Upper lobe of left lung (tissue), 6 donors: ENCODE results near the gene VPS39. TPM values are rescaled to one million over a fixed set of nuclear protein-coding genes. Genes with fewer than 3 reads are reported as not detected.

Experiments
- ATAC-seq, 2 donors: fragments of 200-7000 bp; cut with Tn5 transposase; one replicate each; pipeline ENCODE4 v1.9.1; 2022; ENCODE audit warnings: mild to moderate bottlenecking in 2 of 2, moderate library complexity in 2 of 2; ENCODE audit not compliant: low FRiP score in 2 of 2
- DNase-seq, 2 donors: peaks; one replicate each; pipeline ENCODE4 v3.0.0-alpha.2; 2019 to 2020
- H3K27ac ChIP-seq, 4 donors: fragments of 200-600 bp; sonication (generic); one replicate each; pipeline ENCODE4 v1.5.1; 2016 to 2019
- H3K27me3 ChIP-seq, 4 donors: fragments of 200-600 bp; sonication (generic); one replicate each; pipeline ENCODE4 v1.5.1; 2017 to 2019
- H3K36me3 ChIP-seq, 4 donors: fragments of 200-600 bp; sonication (generic); one replicate each; pipeline ENCODE4 v1.5.1; 2016 to 2019
- H3K4me1 ChIP-seq, 4 donors: fragments of 200-600 bp; sonication (generic); one replicate each; pipeline ENCODE4 v1.5.1; 2018 to 2019
- H3K4me3 ChIP-seq, 4 donors: fragments of 200-600 bp; sonication (generic); one replicate each; pipeline ENCODE4 v1.5.1; 2017 to 2019; ENCODE audit warnings: mild to moderate bottlenecking in 2 of 4, moderate library complexity in 1 of 4
- H3K9me3 ChIP-seq, 4 donors: fragments of 200-600 bp; sonication (generic); one replicate each; pipeline ENCODE4 v1.5.1; 2018 to 2019
- EP300 ChIP-seq, 4 donors: sonication (generic); formaldehyde crosslinking; IDR thresholded peaks; one replicate each; pipeline ENCODE4 v1.5.1; 2017; ENCODE audit warnings: antibody characterized with exemption in 4 of 4, control low read depth in 2 of 4
- POLR2A ChIP-seq, 4 donors: fragments of 450-650 bp; IDR thresholded peaks; one replicate each; pipeline ENCODE4 v1.5.1; 2016 to 2017; ENCODE audit warnings: antibody characterized with exemption in 4 of 4, mild to moderate bottlenecking in 2 of 4
- POLR2AphosphoS5 ChIP-seq, 2 donors: sonication (generic); formaldehyde crosslinking; IDR thresholded peaks; one replicate each; pipeline ENCODE4 v1.5.1; 2017; ENCODE audit warnings: antibody characterized with exemption in 2 of 2
- WGBS, 2 donors: methylation state at CpG; one replicate each; pipeline ENCODE4 v1.1.5; 2017 to 2018; 5-methylcytosine and 5-hydroxymethylcytosine counted together
- total RNA-seq, 6 donors: library from RNA; depleted of rRNA in 4 of 6; stranded (reverse); fragments of >200 nt in 4 of 6; gene quantifications; one replicate each; pipeline versions ENCODE4 v1.1.0 to v1.2.1, GENCODE V29; 2016 to 2021
- TF ChIP-seq, protein P1 (sequence below), 6 experiments: fragments of 450-650 bp in 4 of 6; fragments of 200-600 bp in 2 of 6; sonication (generic) in 2 of 6; IDR thresholded peaks; one replicate each; pipeline ENCODE4 v1.5.1; 2016 to 2019; ENCODE audit warnings: antibody characterized with exemption in 6 of 6
- donor health status: DM: no; HTN: no; CAD: no; lungs with moderate emphysema.
- donor health status: DM: no; HTN: yes; CAD: no; lungs with severe emphysema.

Gene VPS39
- total RNA-seq, 6 donors from 2014 or later: 56.4 to 325 (median 85.3) TPM

DNA sequence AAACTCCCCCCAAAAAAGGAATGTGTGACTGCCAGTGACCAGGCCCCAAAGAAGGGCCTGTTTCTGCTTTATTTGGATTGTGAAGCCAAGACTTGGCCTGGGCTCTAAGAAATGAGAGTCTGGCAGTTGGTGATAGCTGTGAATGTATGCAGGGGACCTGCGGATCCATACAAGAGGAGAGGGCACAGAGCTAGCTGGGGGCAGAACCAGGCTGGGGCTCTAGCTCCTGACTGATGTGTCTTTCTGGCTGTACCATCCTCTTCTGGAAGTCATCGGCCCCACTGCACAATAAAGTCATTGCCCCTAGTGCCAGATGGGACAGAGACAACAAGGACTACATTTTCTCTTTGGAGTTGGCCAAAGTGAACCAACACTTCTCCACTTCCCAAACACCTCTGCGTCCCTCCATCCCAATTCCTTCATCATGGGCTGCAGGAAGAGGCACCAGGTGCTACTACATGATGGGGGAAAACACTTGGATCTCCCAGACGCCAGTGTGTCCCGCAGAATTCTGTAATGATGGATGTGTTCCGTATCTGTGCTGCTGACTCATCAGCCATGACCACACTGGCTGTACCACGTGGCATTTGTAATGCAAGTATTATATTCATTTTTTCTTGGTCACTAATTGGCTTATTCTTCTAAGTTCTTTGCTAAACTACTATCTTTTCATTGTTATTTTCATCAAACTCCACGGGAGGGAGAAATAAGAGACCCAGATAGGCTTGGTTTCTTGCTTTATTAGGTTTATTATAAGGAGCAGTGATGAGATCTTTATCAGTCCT, 49.9 kb downstream of the VPS39 start:
- WGBS, 2 donors: 75 to 79% methylated on average over 8 of the region's 8 CpGs
- Histone ChIP-seq H3K9me3 (no peaks in the 10 kb centered on the region), H3K27me3 (no peaks in the 10 kb centered on the region), H3K4me1 (peaks cover 4 to 33% (median 21%) of the 10 kb centered on the region in 4 donors), H3K27ac (no peak overlapping the region), H3K36me3 (peaks cover 19 to 46% (median 39%) of the 10 kb centered on the region in 4 donors), H3K4me3 (no peak overlapping the region)
- DNase-seq (no peak), ATAC-seq (no peak)
- TF ChIP-seq EP300 (IDR thresholded peaks at IDR 0.05): no peak

DNA sequence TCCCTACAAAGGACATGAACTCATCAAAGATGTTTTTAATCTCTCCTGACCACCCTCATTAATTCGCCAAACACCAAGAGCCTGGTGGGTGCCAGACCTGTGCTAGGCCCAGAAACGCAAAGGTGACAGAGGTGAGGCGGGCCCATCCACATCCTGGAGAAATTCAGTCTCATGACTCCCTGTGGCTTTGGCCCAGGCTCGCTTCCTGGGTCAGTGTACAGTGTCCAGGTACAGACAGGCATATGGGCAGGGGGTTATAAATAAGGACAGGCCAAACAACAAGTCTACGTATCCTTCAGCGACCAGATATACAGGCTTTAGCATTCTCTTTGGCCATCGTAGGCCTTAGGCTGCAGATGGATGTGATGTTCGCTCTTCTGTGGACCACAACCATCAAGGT, 50.7 kb downstream of the VPS39 start:
- DNase-seq: no peak
- peaks cover 13 to 38% (median 31%) of the 10 kb centered on the region in 4 donors for H3K36me3 ChIP-seq
- no peaks in the 10 kb centered on the region for H3K27me3 ChIP-seq
- 98 to 100% methylated on average over 8 of the region's 8 CpGs for WGBS, 2 donors
- no peaks in the 10 kb centered on the region for H3K9me3 ChIP-seq
- ATAC-seq: no peak
- H3K27ac ChIP-seq: no peak overlapping the region
- H3K4me1 ChIP-seq: peaks cover 4 to 41% (median 29%) of the 10 kb centered on the region in 4 donors
- no peak overlapping the region for H3K4me3 ChIP-seq
- no peak for TF ChIP-seq POLR2A (IDR thresholded peaks at IDR 0.05)
- no peak for TF ChIP-seq POLR2AphosphoS5 (IDR thresholded peaks at IDR 0.05)
- no peak for TF ChIP-seq EP300 (IDR thresholded peaks at IDR 0.05)
- TF ChIP-seq, protein P1, sequence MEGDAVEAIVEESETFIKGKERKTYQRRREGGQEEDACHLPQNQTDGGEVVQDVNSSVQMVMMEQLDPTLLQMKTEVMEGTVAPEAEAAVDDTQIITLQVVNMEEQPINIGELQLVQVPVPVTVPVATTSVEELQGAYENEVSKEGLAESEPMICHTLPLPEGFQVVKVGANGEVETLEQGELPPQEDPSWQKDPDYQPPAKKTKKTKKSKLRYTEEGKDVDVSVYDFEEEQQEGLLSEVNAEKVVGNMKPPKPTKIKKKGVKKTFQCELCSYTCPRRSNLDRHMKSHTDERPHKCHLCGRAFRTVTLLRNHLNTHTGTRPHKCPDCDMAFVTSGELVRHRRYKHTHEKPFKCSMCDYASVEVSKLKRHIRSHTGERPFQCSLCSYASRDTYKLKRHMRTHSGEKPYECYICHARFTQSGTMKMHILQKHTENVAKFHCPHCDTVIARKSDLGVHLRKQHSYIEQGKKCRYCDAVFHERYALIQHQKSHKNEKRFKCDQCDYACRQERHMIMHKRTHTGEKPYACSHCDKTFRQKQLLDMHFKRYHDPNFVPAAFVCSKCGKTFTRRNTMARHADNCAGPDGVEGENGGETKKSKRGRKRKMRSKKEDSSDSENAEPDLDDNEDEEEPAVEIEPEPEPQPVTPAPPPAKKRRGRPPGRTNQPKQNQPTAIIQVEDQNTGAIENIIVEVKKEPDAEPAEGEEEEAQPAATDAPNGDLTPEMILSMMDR (IDR thresholded peaks at IDR 0.05): no peak

DNA sequence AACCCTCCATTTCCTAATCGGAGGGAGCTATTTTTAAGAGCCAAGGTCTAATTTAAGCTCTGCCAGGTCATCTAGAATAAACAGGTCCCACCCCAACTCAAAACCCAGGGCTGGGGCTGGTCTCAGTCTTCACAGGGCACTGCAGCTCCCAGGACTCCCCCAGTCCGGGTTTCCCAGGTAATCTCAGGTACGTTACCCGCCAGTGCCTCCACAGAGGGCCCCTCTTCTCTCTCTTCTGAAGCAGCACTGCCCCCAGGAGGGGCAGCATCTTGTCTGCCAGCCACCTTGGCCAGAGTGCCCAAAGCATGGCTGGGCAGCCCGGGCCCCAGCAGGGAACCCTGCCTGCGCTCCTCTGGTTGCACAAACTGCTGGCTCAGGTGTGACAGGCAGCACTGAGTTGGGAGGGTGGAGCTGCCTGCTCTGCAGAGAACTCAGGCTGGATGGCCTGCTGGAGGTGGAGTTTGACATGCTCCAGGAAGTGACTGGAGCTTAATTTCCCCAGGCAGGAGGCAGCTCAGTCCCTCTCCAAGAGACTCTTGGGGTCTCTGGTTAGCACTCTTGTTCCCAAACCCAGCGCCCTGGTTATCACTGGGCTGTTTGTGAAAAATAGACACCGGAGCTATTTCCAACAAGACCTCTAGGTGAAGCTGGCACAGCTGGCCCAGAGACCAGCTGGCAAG, 51.7 kb downstream of the VPS39 start, which contains the start of gene PLA2G4F:
Gene PLA2G4F (minus strand): TSS at position 394 of the 680 bp plus-strand sequence. CDS start 87 bp downstream, at position 307.
- peak within 1 kb of the TSS in 3 of 4 donors; percentile 37 to 49 (median 49) for H3K4me3 ChIP-seq
- H3K9me3 ChIP-seq: no peaks in the 10 kb centered on the region
- peak within 1 kb of the TSS; percentile 64 to 77 (median 70) for H3K27ac ChIP-seq
- H3K4me1 ChIP-seq: peaks cover 10 to 48% (median 36%) of the 10 kb centered on the region in 4 donors
- TF ChIP-seq EP300 (IDR thresholded peaks at IDR 0.05): no peak
- TF ChIP-seq POLR2AphosphoS5 (IDR thresholded peaks at IDR 0.05): peak in 1 of 2 donors; percentile 69
- TF ChIP-seq POLR2A (IDR thresholded peaks at IDR 0.05): peak in 3 of 4 donors; percentile 60 to 83 (median 70)
- TF ChIP-seq, protein P1 (IDR thresholded peaks at IDR 0.05): no peak
- DNase-seq (peak; percentile 75 to 87), ATAC-seq (peak; percentile 40 to 72)
- 63% methylated on average over 2 to 8 of the region's 8 CpGs for WGBS, 2 donors
- H3K27me3 ChIP-seq: no peaks in the 10 kb centered on the region
- peaks cover 3 to 28% (median 21%) of the 10 kb centered on the region in 4 donors for H3K36me3 ChIP-seq

DNA sequence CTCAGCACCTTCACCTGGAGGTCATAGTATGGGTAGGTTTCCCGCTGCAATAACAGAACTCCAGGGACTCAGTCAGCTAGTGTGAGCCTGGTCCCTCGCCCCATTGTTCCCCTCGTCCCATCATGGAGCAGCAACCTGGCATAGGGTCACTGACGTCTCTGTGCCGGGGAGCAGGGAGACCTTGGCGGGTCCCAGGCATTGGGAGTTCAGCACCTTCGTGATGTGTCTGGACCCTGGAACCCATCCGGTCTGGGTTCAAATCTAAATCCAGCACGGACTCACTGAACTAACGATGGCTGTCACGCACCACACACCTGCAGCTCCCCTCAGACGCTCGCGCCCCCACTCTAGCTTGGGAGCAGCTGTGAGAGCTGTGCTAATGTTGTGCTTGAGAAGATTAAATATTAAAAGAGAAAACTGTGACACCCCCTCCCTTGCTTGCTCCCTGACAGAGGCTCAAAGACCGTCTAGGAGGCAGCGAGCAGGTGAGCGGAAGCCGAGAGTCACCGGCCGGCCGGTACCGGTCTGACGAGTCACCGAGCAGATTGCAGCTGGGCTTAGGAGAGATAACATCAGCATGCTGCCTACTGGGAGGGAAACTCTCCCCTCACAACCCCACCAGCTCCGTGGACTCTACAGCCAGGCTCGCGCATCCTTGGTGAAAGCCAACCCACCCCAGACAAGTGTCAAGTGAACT, 52.4 kb downstream of the VPS39 start:
- Histone ChIP-seq H3K36me3 (peaks cover 0 to 21% (median 15%) of the 10 kb centered on the region in 4 donors), H3K27ac (peak overlapping the region; percentile 64 to 77 (median 70)), H3K4me3 (peak overlapping the region in 3 of 4 donors; percentile 37 to 49 (median 49)), H3K4me1 (peaks cover 13 to 54% (median 40%) of the 10 kb centered on the region in 4 donors), H3K27me3 (no peaks in the 10 kb centered on the region), H3K9me3 (no peaks in the 10 kb centered on the region)
- DNase-seq (peak in 1 of 2 donors; percentile 81), ATAC-seq (no peak)
- TF ChIP-seq, protein P1 (IDR thresholded peaks at IDR 0.05): no peak
- no peak for TF ChIP-seq POLR2AphosphoS5 (IDR thresholded peaks at IDR 0.05)
- TF ChIP-seq POLR2A (IDR thresholded peaks at IDR 0.05): no peak
- TF ChIP-seq EP300 (IDR thresholded peaks at IDR 0.05): no peak
- WGBS, 2 donors: 63 to 68% methylated on average over 17 to 27 of the region's 27 CpGs
